NK-92 (cell line): ENCODE measurements around the gene SLC7A8.

ENCODE experiments used
- DNase-seq: peaks from one replicate; lab custom pipeline; 2025; ENCODE audit not compliant: unreplicated experiment; lab: John Stamatoyannopoulos, UW

The SLC7A8 gene

DNA sequence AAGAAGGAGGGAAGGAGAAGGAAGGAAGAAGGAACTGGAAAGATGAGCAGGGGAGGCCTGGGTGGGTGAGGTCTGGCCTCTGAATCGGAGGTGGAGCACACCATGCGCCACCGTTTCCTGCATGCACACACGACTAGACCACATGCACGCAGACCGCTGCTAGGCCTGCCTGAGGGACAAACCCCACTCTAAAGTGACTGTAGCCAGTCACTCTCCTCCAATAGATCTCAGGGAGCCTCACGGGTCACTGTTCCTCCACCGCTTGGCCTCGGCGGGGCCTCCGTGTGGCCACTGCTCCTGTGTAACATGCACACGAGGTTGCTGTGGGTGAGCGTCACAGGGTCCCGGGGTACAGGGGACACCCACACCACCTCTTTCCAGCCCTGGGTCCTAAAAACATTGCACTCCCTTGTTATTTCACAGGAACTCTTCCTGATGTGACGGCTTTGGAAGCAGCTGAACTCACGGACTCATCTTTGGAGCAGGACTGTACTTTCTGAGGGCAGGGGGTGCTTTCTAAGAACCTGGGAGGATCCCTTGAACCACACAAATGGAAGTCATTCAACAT, 46.8 kb downstream of the SLC7A8 start:
- DNase-seq, result no peak

- DNase-seq, result no peak
Observed at GRCh38 chr14:23132970-23133369, 50.5 kb downstream of the SLC7A8 start.

- no peak for DNase-seq
Observed at GRCh38 chr14:23131482-23131881, 52.0 kb downstream of the SLC7A8 start.

DNA sequence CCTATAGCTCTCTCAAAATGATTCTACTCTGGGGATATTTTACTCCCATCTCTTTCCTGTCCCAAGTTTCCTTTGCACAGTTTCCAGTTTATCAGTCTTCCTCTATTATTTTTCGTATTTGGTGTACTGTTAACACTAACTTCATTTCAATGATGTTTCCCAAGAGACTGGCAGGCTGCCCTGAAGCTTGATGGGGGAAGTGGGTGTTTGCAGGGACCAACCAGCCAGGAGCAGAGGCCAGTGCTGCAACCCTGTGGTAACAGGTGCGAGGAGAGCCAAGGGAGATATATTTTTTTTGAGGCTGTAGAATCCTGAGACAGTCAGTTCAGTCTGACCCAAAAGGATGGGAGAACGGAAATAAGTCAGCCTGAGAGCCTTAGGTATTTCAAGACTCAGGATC, 52.6 kb downstream of the SLC7A8 start:
- DNase-seq, result no peak

DNA sequence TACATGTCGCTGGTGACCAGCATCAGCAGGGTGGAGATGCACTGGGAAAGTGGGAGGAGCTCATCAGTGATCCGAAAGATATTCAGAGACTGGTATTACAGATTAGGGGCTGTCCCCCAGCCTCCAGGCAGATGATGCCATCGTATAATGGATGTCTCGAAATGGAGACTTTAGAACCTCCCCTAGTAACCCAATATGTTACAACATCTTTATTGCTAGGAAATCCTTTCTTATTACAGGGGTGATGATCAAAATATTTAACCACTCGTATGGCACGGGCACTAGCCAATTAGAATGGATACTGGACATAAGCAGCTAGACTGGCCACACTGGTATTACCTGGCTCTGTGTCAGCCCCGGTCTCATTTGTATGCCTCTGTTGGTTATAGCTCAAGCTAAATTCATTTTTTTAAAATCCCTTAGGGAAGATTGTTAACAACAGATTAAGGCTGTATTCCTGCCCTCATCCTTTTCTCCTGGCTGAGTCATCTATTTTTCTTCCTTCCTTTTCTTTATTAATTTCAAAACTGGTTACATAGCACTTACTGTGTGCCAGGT, 53.6 kb downstream of the SLC7A8 start:
- no peak for DNase-seq

GRCh38 chr14:23128969-23129758, 54.3 kb downstream of the SLC7A8 start:
- no peak for DNase-seq

DNA sequence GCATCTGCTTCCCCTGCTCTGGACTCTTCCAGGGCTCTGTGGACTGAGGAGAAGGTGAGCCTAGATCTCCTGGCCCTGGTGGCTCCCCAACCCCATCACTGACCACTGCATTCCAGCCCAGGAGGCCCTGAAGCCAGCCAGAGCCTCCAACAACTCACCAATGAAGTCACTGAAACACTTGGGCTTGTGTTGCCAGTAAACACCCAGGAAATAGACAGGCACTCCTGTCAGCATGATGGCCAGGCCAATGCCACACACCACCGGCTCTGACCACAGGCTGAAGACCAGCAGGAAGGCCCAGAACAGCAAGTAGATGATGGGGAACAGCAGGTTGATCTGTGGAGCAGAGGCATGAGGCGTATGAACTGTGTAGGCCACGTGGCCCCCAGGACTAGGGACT, 55.6 kb downstream of the SLC7A8 start:
- DNase-seq, result no peak

DNA sequence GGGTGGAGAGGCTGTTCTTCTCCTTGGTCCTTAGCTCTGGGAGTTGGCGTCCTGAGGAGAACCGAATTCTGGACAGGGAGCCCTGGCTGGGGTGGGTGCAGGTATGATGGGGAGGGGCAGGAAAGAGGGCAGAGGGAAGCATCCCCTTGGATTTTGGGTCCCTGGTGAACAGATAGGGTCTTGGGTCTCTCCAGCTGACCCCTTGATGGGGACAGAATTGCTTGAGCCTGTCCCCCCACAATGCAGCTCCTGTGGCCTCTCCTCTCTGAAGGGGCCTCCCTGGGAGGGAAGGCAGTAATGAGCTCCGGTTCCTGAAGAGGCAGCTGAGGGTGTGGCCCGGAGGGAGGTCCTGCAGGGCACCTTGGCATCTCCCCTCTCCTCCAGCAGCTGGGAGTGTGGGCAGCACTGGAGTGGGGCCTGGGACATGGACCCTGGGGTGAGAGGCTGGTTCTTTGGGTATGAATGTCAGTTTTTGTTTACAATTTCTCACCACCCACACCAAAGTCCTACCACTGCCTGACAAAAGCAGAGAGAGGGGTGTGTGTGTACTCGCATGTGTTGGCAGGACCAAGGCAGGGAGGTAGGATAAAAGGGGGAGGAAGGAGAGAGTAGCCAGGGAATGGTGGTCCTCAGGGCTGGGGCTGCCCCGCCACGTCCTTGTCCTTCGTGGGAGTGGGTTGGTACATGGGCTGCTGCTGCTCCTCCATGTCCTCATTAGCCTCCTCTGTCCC, 56.7 kb downstream of the SLC7A8 start:
- no peak for DNase-seq

DNA sequence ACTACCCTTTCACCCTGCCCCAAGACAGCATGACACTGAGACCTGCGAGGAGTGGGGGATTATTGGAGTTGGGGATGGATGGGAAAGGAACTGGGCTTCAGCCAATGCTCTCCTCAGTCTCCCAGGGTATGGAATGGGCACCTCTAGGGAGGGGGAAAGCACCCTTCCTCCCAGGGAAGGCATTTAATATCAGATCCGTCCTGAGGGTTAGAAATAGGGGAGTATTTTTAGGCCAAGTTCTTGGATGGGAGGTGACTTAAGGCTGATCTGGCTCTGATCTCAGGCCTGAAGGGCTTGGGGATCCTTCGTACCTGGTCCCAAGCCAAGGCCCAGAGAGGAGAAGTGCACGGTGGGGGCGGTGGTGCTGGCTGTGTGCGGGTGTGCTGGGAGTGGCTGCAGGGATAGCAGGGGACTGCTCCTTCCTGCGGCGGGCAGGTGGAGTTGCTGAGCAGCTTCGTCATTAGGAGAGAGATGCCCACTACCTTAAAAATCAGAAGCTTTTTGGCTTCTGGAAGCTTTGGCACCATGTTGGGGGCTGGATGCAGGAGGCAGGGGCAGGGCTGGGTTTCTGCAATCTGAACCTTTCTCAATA, 57.4 kb downstream of the SLC7A8 start:
- DNase-seq, result no peak

GRCh38 chr14:23125011-23125410, 58.4 kb downstream of the SLC7A8 start:
- DNase-seq, result no peak

GRCh38 chr14:23124337-23124954, 59.0 kb downstream of the SLC7A8 start:
- DNase-seq, result no peak

GRCh38 chr14:23123419-23123818, 60.0 kb downstream of the SLC7A8 start:
- DNase-seq, result no peak

DNA sequence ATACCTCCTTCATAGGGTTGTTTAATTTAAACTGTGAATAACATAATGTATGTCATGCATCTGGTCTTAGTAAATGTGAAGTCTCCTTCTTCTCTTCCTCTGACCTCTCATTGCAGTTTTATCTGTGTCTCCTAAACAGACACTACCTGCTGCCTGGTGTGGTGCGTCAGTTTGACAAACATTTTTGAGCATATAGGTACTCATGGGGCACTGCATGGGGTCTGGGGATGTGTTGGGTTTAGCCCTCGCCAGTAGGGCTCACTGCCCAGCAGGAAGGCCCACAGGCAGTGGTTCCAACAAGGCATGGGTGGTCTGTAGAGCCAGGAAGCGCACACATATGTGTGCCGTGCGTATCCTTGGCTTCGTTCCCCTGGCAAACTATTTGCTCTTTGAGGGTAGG, 61.4 kb downstream of the SLC7A8 start:
- DNase-seq, result no peak

DNA sequence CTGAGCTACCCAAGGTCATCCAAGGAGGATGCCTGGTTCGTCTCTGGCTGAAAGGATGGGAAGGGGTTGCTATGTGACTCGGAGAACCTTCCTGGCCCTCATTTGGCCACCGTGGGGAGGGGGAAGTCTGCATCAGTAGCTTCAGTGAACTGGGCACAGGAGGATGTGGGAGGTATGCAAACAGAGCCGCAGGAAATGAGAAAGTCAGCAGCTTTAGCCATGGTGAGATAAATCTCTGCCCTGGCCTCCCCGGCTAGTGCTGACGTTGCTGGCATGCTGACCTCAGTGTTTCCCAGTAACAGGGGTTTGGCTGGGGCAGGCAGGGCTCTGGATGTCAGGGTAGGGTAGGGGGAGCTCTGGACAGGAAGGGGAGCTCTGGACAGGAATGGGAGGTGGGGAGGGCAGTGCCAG, 62.1 kb downstream of the SLC7A8 start:
- no peak for DNase-seq

- peak; percentile 28 for DNase-seq
Observed at GRCh38 chr14:23120541-23121251, 62.8 kb downstream of the SLC7A8 start.

- DNase-seq, result no peak
Observed at GRCh38 chr14:23119363-23120327, 63.8 kb downstream of the SLC7A8 start.

DNA sequence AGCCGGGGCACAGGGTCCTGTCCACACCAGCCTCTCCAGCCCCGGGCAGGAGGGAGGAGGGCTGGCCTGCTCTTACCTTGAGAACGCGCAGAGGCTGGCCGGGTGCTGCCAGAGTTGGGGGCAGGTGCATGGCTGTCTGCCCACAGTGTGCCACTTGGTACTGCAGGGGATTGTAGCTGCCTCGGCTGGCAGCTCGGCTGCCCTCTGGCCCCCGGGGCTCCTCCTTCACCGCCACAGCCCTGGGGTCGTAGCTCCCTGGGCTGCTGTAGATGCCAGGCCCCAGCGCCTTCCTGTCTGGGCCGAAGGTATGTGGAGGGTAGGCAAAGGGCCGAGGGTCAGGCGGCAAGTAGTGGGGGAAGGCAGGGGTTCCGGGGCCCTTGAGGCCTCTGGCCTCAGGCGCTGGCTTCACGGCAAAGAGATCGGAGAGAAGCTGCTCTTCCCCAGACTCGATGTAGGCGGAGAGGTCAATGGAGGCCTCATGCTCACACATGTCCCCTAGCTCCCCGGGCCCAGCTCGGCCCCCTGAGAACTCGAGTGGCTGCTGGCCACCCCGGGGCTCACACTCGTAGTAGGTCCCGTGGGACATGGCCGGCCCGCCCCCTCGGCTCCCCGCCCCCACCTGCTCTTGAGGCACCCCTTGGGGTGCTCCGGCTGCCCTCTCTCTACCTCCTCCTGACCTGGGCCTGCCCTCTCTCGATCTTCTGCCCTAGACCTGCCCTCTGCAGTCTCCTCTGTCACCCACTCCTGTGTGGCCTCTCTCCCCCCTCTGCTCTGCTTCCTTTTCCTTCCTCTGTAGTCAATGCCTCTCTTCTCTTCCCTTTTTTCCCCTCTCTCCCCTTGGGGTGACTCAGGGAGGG, 64.7 kb downstream of the SLC7A8 start, which contains the start of gene CEBPE:
Gene CEBPE (minus strand): TSS at position 750 of the 857 bp plus-strand sequence. CDS start 164 bp downstream, at position 586.
- no peak for DNase-seq

- no peak for DNase-seq
Observed at GRCh38 chr14:23117371-23118020, 66.0 kb downstream of the SLC7A8 start.
